ENCODE data around the gene S100A7A.

S100A7A gene
- total RNA-seq = 0 reads per million in 4 experiments

DNA sequence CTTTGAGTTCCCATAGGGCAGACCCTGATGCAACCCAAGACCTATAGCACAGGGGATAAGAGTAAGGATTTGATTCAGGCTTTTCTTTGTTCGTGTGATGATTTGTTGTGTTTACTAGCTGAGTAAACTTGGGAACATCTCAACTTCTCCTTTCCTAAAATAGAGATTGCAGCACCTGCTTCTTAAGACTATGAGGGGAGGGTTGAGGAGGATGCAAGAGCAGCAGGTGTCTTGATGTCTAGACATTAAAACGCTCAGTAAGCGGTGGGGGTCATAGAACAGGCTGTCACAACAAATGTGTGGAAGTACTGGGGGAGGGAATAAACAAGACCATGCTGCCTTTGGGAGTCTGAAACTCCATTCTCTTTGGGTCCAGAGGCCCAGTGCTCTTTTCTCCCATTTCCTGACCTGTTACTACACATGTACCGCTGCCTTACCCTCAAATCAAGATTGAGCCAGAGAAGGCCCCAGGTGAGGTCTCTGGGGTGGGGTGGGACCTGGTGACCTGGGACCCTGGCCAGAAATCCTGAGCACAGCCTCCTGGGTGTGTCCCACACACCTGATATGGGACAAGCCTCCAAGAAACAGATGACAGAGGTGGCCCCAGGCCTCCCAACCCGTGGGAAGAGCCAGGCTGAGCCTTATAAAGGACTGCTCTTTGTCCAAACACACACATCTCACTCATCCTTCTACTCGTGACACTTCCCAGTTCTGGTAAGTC lies at the start of gene S100A7A:
S100A7A (plus strand) TSS at position 671 of the 721 bp plus-strand sequence. CDS start 1,563 bp downstream, outside the sequence.
- DNase-seq = no peak

DNA sequence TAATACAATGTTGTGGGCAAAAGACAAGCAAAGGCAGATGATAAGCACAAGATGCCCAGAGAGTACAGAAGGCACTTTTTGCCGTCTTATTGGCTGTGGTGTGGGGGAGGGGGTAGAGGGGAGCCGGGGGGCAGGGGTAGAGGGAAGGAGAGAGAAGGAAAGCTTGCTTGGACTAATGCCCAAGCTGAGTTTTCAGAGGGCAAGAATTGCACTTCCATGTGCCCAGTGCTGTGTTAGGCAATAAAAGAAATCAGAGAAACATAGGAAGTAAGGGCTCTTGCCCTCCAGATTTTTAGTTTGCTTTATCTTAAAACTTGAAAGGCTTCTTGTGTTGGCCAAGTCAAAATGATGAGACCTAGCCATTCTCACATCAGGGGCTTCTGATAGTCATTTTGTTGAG lies 49.2 kb upstream of the S100A7A start:
- DNase-seq = no peak

DNA sequence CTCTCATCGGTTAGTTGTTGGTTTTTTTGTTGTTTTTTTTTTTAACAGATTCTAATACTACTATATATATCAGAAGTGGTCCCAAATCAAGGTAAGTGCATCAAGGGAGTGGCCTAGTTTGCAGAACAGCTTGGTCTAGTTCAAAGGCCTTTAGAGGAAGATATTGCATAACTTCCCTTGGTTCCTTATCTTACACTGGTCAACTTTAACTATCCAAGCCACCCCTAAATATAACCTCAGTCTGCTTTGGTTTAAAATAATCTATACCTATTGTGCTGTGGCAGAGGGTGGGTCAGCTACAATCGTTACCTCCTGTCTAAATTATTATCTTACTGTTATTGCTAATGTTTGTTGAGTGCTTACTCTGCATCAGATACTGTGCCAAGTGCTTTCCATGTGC lies 47.8 kb upstream of the S100A7A start:
- DNase-seq = no peak

DNA sequence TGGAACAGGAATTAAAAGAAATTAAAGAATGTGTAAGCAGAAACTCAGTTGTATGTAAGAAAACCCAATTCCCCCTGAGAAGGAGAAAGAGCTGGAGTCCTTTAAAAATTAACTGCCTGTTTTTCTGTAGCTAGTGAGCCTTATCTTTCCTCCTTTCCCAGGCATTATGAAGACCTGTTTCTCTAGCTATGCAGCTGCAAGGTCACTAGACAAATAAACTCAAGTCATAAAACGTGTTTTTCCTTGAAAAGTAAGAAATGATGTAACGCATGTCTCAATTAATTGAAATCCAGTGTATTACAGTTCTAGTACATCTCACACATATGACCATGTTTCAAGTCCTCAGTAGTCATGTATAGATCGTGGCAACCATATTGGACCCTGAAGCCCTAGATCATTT lies 46.2 kb upstream of the S100A7A start:
- no peak for DNase-seq

DNA sequence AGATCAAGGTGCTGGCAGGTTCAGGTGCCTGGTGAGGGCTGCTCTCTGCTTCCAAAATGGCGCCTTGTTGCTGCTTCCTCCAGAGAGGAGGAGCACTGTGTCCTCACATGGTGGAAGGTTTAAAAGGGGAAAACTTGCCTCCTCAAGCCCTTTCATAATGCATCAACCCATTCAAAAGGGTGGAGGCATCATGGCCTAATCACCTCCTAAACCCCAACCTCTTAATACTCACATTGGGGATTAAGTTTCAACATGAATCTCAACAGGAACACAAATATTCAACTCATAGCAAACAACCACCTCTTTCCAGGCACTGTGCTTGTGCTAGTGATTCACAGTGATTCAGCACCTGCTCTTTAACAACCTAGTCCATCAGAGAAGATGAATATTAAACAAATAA lies 45.1 kb upstream of the S100A7A start:
- no peak for DNase-seq

DNA sequence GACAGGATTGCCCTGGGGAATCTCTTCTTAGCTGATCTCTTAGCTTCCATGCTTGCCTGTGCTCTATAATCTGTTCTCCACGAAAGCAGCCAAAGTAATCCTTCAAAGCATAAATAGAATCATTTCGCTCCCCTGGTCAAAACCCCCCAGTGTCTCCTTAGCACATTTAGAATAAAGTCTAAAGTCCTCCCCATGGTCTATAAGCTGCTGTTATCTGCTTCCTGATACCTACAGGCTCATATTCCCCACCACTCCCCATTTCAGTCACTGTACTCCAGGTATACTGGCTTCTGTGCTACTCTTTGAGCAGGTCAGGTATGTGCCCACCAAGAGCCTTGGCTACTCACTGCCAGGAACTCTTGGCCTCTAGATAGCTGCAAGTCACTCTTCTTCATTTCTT lies 43.7 kb upstream of the S100A7A start:
- no peak for DNase-seq

DNA sequence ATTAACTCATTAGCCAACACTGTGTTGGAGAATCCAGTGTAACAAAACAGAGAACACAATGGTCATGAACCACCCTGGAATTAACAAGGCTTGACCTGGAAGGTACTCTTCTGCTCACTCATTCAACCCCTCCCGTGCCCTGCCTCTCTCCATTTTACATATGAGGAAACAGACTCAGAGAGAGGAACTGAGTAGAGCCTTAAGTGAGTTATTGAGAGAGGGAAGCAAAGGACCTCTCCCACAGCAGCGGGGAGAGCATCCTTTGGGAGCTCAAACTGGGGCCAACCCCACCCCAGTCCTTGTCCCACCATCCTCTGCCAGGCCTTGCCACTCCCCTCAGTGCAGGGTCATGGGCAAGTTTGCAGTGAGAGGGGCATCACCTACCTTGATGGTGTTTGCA lies 42.2 kb upstream of the S100A7A start:
- no peak for DNase-seq

DNA sequence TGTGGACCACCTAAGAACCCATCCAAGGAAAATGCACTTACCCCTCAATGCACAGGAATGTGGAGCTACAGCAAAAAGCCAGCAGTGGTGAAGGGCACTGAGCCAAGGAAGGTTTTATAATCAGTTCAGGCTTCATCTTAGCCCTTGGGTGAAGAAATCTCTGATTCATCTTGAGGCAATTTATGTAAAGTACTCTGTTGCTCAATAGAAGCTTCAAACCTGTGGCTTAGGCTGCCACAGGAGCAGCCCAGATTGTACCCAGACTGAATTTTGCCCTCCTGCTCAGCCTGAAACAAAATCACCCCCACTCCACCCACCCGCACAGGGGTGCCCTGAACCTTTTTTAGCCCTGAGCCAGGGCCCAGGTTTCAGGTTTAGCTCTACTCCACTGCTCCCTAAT lies 40.8 kb upstream of the S100A7A start, which contains the start of gene S100A12:
S100A12 (minus strand) TSS at position 111 of the 400 bp plus-strand sequence. CDS start 1,029 bp downstream, outside the sequence.
- no peak for DNase-seq

DNA sequence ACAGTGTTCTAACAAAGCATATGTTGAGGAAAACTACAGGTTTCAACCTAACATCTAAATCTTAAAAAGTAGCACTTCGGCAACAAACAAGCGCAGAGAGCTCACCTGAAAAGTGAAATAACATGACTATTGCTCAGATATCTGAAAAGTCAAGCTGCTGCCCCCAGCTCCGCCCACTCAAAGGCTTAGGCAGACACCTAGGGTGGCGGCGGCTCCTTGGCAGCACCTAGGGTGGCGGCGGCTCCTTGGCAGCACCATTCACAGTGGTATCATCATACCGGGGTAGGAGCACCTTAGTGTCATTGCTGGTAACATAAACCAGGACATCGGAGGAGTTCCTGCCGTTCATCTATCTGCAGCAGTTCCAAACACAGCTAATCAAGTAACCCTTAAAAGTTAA lies 36.7 kb upstream of the S100A7A start:
- no peak for DNase-seq

DNA sequence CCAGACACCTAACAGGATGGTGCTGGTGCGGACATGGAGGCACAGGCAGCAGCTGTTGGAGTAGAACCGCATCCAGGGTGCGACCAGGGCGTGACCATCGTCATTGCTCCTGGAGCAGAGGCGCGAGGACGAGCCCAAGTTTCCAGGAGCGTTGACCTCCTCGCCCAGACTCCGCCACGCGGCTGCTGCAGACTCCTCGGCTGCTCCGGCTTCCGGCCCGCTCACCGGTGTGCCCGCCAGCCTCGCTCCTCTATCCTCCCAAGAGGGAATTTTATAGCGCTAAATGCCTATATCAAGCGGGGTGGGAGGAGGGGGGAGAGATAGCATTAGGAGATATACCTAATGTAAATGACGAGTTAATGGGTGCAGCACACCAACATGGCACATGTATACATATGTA lies 35.6 kb upstream of the S100A7A start:
- DNase-seq = no peak

DNA sequence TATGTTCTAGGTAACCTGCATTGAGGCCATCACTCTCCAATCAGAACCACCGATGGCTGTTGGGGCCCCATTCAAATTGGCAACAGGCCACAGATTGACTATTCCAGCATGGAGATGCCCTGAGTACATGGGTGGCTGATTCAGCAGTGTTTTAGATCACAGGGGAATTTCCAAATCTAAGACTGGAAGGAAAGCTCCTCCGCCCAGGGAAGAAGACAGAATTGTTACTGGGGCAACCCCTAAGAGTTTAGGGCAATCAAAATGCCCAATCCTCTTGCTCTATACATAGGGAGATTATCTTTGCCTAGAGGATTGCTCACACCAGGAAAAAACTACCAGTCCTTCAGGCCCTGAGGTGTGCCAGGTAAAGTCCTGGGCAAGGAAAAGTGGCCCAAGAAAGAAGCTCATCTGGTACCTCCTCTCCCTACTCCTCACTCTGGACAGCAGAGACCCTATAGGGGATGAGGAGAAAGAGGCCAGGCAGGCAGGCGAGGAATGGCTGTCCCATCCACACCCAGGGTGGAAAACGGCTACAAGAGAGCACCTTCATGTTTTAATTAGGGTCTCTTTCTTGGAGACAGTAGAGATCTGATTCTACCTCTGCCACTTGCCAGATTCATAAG lies 31.3 kb upstream of the S100A7A start:
- DNase-seq = no peak

DNA sequence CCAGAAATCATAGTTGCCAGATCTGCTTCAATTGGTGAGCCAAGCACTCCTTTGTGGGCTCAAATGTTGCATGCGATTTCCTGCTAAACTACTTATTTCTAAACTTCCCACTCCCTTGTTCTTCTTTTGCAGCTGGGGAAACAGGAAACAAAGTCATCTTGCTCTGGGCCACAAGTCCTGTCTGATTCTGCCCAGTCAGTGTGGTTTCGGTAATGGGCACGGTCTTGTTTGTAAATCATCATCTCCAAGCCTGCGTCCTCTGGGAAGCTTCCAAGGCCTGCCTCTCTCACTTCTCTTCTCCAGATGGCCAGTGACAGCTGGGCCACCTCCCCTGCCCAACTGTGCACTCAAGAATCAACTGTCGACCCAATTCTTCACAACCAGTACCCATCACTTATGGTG lies 29.8 kb upstream of the S100A7A start:
- DNase-seq = no peak

DNA sequence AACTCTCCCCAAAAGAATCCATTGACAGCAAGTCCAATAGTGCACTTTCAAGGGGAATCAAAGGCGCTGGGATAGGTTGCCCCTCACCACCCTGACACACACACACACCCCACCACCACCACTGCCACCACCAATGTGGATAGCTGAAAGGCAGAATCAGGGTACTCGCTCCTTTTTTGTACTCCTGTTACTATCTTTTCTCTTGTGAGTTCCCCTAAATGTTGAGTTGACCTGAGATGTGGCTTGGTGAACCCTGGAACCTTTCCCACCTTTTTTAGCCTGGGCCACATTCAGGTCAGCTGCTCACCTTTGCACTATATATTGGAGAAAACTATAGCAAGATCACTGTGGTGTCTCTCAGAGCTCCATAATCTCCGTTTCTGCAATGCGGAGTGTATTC lies 29.3 kb upstream of the S100A7A start:
- no peak for DNase-seq

DNA sequence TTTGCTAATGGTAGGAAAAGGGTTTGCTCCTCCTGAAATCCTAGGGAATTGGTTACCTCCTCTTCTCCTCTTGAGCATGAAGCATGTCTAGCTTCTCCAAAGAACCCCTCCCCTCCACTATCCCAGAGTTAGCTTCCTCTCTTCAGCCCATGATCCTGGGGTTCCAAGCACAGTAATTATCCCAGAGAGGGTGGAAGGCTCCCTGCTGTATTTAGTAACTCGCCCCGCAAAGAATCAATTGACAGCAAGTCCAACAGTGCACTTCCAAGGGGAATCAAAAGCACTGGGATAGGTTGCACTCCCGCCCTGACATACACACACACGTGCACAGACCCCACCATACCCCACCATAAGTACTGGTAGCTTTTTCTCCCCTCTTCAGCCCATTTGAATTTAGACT lies 28.5 kb upstream of the S100A7A start:
- DNase-seq = no peak

DNA sequence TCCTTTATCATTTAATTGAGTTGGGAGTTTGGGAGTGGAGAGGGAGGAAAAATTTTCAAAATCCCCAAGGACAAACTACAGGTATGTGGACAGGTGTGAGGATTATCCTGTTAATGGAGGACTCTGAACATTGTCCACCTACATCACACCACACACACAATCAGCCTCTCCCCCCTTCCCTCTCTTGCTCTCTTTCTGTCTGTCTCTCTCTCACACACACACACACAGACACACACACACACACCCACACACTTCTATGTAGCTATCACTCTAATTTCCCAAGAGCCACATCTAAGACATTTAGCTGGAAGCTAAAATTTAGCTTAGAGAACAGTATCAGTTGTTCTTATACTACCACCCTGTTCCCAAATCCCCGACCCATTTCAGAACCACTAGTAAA lies 26.9 kb upstream of the S100A7A start:
- no peak for DNase-seq

DNA sequence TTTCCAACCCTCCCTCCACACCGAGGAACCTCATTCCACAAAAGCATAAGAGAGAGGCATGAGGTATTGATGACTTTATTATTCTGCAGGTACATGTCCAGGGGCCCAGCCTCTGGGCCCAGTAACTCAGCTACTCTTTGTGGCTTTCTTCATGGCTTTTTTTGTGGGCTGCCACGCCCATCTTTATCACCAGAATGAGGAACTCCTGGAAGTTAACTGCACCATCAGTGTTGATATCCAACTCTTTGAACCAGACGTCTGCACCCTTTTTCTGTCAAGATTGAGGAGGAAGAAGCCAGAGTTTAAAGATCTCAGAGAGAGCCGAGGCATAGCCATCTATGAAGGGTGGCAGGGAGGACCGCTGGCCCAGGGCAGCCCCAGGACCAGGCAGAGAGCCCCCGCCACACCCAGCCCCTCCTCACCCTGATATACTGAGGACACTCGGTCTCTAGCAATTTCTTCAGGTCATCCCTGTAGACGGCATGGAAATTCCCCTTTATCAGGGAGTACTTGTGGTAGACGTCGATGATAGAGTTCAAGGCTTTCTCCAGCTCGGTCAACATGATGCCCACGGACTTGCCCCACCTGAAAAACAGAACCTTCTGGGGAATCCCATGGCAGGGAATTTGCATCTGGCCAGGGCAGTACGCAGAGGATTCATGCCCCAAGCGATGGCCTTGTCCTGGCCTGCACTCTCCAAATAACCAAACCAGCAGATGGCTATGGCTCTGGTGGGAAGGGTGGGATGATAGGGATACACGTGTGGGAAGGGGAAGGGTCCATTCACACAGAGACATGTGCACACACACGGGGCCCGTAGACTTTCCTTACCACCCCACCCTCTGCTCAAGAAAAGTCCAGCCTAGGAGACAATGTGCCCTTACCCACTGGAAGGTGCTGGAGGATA lies 26.1 kb upstream of the S100A7A start:
- DNase-seq = no peak

DNA sequence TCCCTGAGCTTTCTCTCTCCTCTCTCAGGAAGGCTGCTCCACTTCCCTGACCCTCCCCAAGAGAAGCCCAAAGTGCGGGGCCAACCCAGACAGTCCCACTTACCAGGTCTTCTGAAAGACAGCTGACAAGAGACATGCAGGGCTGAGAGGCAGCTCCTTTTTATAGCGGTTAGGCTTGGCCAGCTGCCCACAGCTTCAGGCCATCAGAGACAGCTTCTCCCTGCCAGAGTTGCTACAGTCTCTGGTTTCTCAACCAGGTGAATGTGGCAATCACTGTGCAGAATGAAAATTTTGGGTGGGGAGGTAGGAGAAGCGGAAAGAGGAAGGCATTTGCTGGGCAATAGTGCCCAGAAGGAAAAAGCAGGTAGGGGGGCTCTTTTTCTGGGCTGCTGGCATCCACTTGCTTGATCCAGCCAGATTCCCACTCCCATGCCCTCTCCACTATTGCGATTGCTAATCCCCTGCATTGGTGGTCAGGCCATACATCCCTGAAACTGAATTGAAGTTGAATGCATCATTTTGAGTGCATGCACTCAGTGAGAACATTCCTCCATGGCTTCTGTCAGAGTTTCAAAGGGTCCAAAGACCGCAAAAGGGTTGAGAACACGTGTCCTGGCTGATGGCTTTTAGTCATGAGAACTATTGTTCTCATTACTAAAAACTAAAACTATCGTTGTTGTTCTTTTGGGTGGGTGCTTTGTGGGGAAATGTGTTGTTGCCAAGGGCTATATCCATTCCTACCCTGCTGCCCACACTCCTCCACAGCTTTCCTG lies 25.2 kb upstream of the S100A7A start, which contains the start of gene S100A8:
S100A8 (minus strand) TSS at position 136 of the 773 bp plus-strand sequence. CDS start 538 bp downstream, outside the sequence.
- no peak for DNase-seq

DNA sequence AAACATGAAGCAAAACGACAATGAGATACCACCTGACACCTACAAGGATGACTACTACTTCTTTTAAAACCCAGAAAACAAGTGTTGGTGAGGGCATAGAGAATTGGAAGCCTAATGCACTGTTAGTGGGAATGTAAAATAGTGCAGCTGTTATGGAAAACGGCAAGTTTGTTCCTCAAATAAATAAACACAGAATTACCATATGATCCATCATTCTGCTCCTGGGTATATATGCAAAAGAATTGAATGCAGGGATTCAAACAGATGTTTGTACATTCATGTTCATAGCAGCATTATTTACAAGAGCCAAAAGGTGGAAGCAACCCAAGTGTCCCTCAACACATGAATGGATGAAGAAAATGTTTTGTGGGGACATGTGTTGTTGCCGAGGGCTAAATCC lies 24.1 kb upstream of the S100A7A start:
- no peak for DNase-seq

DNA sequence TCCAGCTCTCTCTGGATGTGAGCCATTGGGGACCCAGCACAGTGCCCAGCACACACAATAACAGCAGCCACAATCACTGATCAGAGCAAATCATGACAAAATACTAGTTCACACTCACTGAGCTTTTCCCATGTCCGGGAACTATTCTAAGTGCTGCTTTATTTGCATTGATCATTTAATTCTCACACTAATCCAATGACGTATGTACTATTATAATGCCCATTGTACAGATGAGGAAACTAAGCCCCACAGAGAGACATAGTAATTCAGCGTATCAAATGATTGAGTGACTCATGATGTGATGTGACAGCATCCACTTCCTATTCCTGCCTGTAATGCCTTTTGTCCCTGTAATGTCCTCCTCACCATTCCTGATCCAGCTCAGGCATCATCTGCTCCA lies 23.5 kb upstream of the S100A7A start:
- DNase-seq = no peak

DNA sequence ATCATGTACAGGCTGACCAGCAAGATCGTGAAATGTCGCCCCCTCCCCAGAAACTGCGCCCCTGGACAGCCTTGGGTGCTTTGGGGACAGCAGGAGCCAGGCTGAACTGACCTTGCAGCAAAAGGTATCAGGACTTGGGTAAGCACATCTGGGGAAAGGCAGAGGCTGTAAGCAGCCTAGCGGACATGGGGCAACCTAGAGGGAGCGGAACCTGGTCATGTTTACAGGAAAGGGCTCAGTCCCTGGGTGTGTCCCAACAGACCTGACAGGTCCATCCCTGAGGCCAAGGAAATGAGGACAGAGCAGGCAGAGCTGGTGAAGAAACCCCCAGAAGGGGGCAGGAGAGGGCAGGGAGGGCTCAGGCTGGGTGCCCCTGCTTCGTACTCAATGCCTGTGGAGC lies 22.4 kb upstream of the S100A7A start:
- no peak for DNase-seq

DNA sequence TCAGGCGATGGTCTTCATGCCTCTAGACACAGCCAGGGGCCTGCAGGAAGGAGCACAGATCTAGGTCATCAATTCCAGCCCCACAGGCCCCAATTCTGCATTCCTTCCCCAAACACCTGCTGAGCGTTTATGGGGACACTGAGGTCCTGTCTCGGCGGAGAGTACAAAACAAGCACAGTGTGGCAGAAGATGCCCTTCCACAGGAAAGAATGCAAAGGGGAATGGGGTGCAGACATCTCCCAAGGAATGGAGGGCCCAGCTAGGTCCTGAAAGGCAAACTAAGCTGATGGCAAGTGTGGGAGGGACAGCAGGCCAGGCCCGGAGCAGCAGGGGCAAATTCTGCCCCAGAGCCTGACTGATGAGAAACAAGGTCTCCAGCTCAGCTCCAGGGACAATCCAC lies 21.9 kb upstream of the S100A7A start:
- DNase-seq = no peak

DNA sequence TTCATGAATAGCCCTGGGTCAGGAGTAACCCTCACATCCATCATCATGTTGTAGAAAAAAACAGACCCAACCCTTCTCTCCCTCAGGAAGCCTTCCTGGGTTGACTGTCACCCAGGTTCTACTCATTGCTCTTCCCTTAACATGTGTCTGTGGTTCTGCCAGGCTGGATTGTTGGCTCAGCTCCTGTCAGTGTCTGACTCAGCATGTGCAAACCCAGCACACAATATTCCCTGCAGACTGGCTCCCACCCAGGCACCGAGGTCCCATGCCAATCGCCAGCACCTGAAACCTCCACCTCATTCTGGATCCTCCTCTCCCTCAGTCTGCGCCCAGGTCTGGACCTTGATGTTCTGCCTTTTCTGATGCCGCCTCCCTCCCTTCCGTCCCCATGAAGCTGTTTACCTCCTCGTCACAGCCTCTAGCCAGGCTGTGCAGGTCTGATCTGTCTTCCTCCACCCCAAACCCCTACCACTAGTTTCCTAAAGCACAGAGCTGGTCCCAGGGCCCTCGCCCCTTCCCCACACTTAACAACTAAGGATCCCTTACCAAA lies 21.1 kb upstream of the S100A7A start:
- no peak for DNase-seq
